HepG2 (cell line): ENCODE measurements around the gene TTLL4. TPM values are rescaled to one million over a fixed set of nuclear protein-coding genes. Genes with fewer than 3 reads are reported as not detected.

Source experiments
- AFF4 ChIP-seq: sonication (generic); formaldehyde crosslinking; IDR thresholded peaks from 2 replicates; pipeline ENCODE4 v1.4.0; 2020; ENCODE audit warnings: missing genetic modification reagents
- ATAD3A ChIP-seq: sonication (generic); formaldehyde crosslinking; IDR thresholded peaks from 2 replicates; pipeline ENCODE4 v1.4.0; 2020; ENCODE audit warnings: missing genetic modification reagents
- CBX5 ChIP-seq: sonication (generic); formaldehyde crosslinking; IDR thresholded peaks from 2 replicates; pipeline ENCODE4 v1.4.0; 2020; ENCODE audit warnings: missing genetic modification reagents, borderline replicate concordance
- CSRNP1 ChIP-seq: sonication (generic); formaldehyde crosslinking; IDR thresholded peaks from 2 replicates; pipeline ENCODE4 v1.8.1; 2023; ENCODE audit warnings: mild to moderate bottlenecking, missing genetic modification reagents
- CTCF ChIP-seq: sonication (generic); formaldehyde crosslinking; IDR thresholded peaks from 2 replicates; pipeline ENCODE4 v1.5.0; 2020; ENCODE audit warnings: mild to moderate bottlenecking, missing genetic modification reagents, moderate library complexity
- HCFC1 ChIP-seq: fragments of 150-350 bp; IDR thresholded peaks from 2 replicates; pipeline ENCODE4 v1.6.1; 2014; ENCODE audit warnings: low read depth, low read length
- HDAC1 ChIP-seq: sonication (generic); formaldehyde crosslinking; IDR thresholded peaks from 2 replicates; pipeline ENCODE4 v1.5.1; 2020; ENCODE audit warnings: mild to moderate bottlenecking, missing genetic modification reagents
- KDM5A ChIP-seq: fragments of 200-600 bp; sonication (generic); IDR thresholded peaks from 2 replicates; pipeline ENCODE4 v1.7.0; 2018; ENCODE audit warnings: antibody characterized with exemption, mild to moderate bottlenecking, low read length, borderline replicate concordance
- MLLT10 ChIP-seq: sonication (generic); formaldehyde crosslinking; IDR thresholded peaks from 2 replicates; pipeline ENCODE4 v1.4.0; 2020; ENCODE audit warnings: missing genetic modification reagents
- PAWR ChIP-seq: sonication (generic); formaldehyde crosslinking; IDR thresholded peaks from 2 replicates; pipeline ENCODE4 v1.4.0; 2020; ENCODE audit warnings: missing genetic modification reagents, mild to moderate bottlenecking, borderline replicate concordance
- RELA ChIP-seq: sonication (generic); formaldehyde crosslinking; IDR thresholded peaks from 2 replicates; pipeline ENCODE4 v1.4.0; 2020; ENCODE audit warnings: missing genetic modification reagents
- SP4 ChIP-seq: sonication (generic); formaldehyde crosslinking; IDR thresholded peaks from 2 replicates; pipeline ENCODE4 v1.8.1; 2023; ENCODE audit warnings: mild to moderate bottlenecking, missing genetic modification reagents
- STAG1 ChIP-seq: sonication (generic); formaldehyde crosslinking; IDR thresholded peaks from 2 replicates; pipeline ENCODE4 v1.4.0; 2020; ENCODE audit warnings: missing genetic modification reagents
- TFE3 ChIP-seq: IDR thresholded peaks from 2 replicates; pipeline ENCODE4 v1.6.1; 2016
- ZBTB38 ChIP-seq: sonication (generic); formaldehyde crosslinking; IDR thresholded peaks from 2 replicates; pipeline ENCODE4 v1.5.1; 2020; ENCODE audit warnings: mild to moderate bottlenecking, missing genetic modification reagents
- ZBTB43 ChIP-seq: sonication (generic); formaldehyde crosslinking; conservative IDR thresholded peaks from 2 replicates; pipeline ENCODE4 v1.4.0; 2020; ENCODE audit warnings: missing genetic modification reagents
- ZNF441 ChIP-seq: sonication (generic); formaldehyde crosslinking; IDR thresholded peaks from 2 replicates; pipeline ENCODE4 v1.7.0; 2021; ENCODE audit warnings: missing genetic modification reagents, borderline replicate concordance
- ZNF788 ChIP-seq: sonication (generic); formaldehyde crosslinking; IDR thresholded peaks from 2 replicates; pipeline ENCODE4 v1.5.0; 2020; ENCODE audit warnings: mild to moderate bottlenecking, missing genetic modification reagents, borderline replicate concordance
- ZNF839 ChIP-seq: sonication (generic); formaldehyde crosslinking; IDR thresholded peaks from 2 replicates; pipeline ENCODE4 v1.4.0; 2020; ENCODE audit warnings: missing genetic modification reagents, mild to moderate bottlenecking, borderline replicate concordance
- polyA plus RNA-seq, 8 experiments: library from polyadenylated mRNA; depleted of rRNA in 3 of 8; stranded (reverse) in 7 of 8; unstranded in 1 of 8; fragments of >200 nt; fragmentation: Illumina TruSeq in 4 of 8; extraction: Trizol in 4 of 8; gene quantifications; 2 replicates each; pipeline versions ENCODE4 v1.2.1 to v1.2.3, GENCODE V29; 2011 to 2016; ENCODE audit warnings: low read depth in 4 of 8, missing spikeins in 1 of 8, mixed read lengths in 1 of 8; ENCODE audit not compliant: insufficient read depth in 1 of 8
- total RNA-seq, 5 experiments: library from RNA; depleted of rRNA; stranded (reverse); fragments of >200 nt; fragmentation: Illumina TruSeq; extraction: Trizol; gene quantifications; 2 replicates each; pipeline ENCODE4 v1.2.3, GENCODE V29; 2016; ENCODE audit warnings: low read depth in 1 of 5

The TTLL4 gene
- total and polyA plus RNA-seq, 2 of the 13 experiments (the other 11 are each of a cell fraction or from before 2014, with no cell fraction given): 77.5 to 84.6 TPM

- TF ChIP-seq STAG1 (CRISPR knock-in tag): peak; percentile 27
- no peak; the same call in 1 of the 2 replicates for TF ChIP-seq CTCF (CRISPR knock-in tag)
- no peak for TF ChIP-seq KDM5A
- TF ChIP-seq ZNF788: peak; percentile 94
- peak; percentile 16; the same call in 1 of the 2 replicates for TF ChIP-seq CSRNP1 (CRISPR knock-in tag)
- no peak for TF ChIP-seq ZNF839 (CRISPR knock-in tag)
- TF ChIP-seq PAWR: no peak; the same call in 1 of the 2 replicates
- peak; percentile 69; the same call in 1 of the 2 replicates for TF ChIP-seq ZNF441 (CRISPR knock-in tag)
- TF ChIP-seq TFE3 (CRISPR knock-in tag): peak; percentile 86
- TF ChIP-seq SP4 (CRISPR knock-in tag): peak; percentile 87
- no peak for TF ChIP-seq ATAD3A (CRISPR knock-in tag)
- peak; percentile 69 for TF ChIP-seq ZBTB38 (CRISPR knock-in tag)
- no peak; the same call in 1 of the 2 replicates for TF ChIP-seq HCFC1
- TF ChIP-seq HDAC1 (CRISPR knock-in tag): peak; percentile 99
- no peak; the same call in 1 of the 2 replicates for TF ChIP-seq AFF4 (CRISPR knock-in tag)
- no peak for TF ChIP-seq MLLT10 (CRISPR knock-in tag)
- TF ChIP-seq CBX5 (CRISPR knock-in tag): peak; percentile 97; the same call in 1 of the 2 replicates
- no peak for TF ChIP-seq RELA (CRISPR knock-in tag)
- TF ChIP-seq ZBTB43 (CRISPR knock-in tag): peak; percentile 92
Observed at GRCh38 chr2:218755567-218756404, 45.2 kb downstream of the TTLL4 start (continued).
